Measurements from ENCODE around the gene KMO.

KMO gene

GRCh38 chr1:241542199-241542907 is 10.2 kb downstream of the KMO start:
- no peak for DNase-seq

GRCh38 chr1:241548008-241548407 is 15.8 kb downstream of the KMO start:
- no peak for DNase-seq

GRCh38 chr1:241550318-241550717 is 18.1 kb downstream of the KMO start:
- no peak for DNase-seq

- DNase-seq, result peak in 2 of 5 experiments; percentile 0 to 77
Measured at GRCh38 chr1:241551759-241552638, 19.8 kb downstream of the KMO start.

- no peak for DNase-seq
Measured at GRCh38 chr1:241553886-241554592, 21.9 kb downstream of the KMO start.

- DNase-seq, result no peak
Measured at GRCh38 chr1:241555526-241555925, 23.3 kb downstream of the KMO start.

- no peak for DNase-seq
Measured at GRCh38 chr1:241557031-241557430, 24.9 kb downstream of the KMO start.

GRCh38 chr1:241557551-241558193 is 25.5 kb downstream of the KMO start:
- DNase-seq, result no peak

- no peak for DNase-seq
Measured at GRCh38 chr1:241560146-241560848, 28.1 kb downstream of the KMO start.

- DNase-seq, result no peak
Measured at GRCh38 chr1:241560849-241561187, 28.6 kb downstream of the KMO start.

GRCh38 chr1:241569848-241570247 is 37.7 kb downstream of the KMO start:
- no peak for DNase-seq

- DNase-seq, result no peak
Measured at GRCh38 chr1:241574154-241574553, 42.0 kb downstream of the KMO start.

GRCh38 chr1:241579434-241579833 is 47.3 kb downstream of the KMO start:
- peak in 1 of 5 experiments; percentile 37 for DNase-seq

GRCh38 chr1:241582921-241583321 is 50.7 kb downstream of the KMO start:
- DNase-seq, result no peak

- DNase-seq, result no peak
Measured at GRCh38 chr1:241586905-241587512, 54.8 kb downstream of the KMO start.

GRCh38 chr1:241589521-241589920 is 57.3 kb downstream of the KMO start:
- no peak for DNase-seq

- no peak for DNase-seq
Measured at GRCh38 chr1:241590719-241591118, 58.5 kb downstream of the KMO start.

- DNase-seq, result no peak
Measured at GRCh38 chr1:241591317-241591716, 59.1 kb downstream of the KMO start.

- DNase-seq, result no peak
Measured at GRCh38 chr1:241591736-241592135, 59.6 kb downstream of the KMO start.

GRCh38 chr1:241592273-241592958 is 60.2 kb downstream of the KMO start:
- DNase-seq, result peak in 1 of 5 experiments; percentile 19

- DNase-seq, result no peak
Measured at GRCh38 chr1:241593186-241593585, 61.0 kb downstream of the KMO start.

All from T-helper 2 cell (primary cell).